K562 (cell line): ENCODE data around the gene PLXNB3. TPM values are rescaled to one million over a fixed set of nuclear protein-coding genes. Genes with fewer than 3 reads are reported as not detected.
A peak's percentile ranks its signal among the peaks of the same experiment; 100 is the strongest.

Source experiments
- ATAC-seq: fragments of 200-7000 bp; cut with Tn5 transposase; 3 replicates; pipeline ENCODE4 v1.9.1; 2020; ENCODE audit warnings: moderate library complexity
- BruUV-seq: library from RNA; stranded (reverse); fragments of 400-500 nt; replicated peaks from 2 replicates; lab custom pipeline; 2021; lab: Mats Ljungman, UMichigan
- CTCF ChIA-PET: fragments of 300-600 bp; formaldehyde crosslinking; extraction: SDS; loops from one replicate; lab custom pipeline; 2021; ENCODE audit warnings: low intra/inter-chr PET ratio; lab: Yijun Ruan, JAX
- POLR2A ChIA-PET: fragments of 300-600, 350-650 bp; sonication (Branson Sonifier 250); formaldehyde crosslinking; extraction: SDS; loops from one replicate; lab custom pipeline; 2021; ENCODE audit warnings: antibody characterized with exemption, inconsistent platforms; lab: Yijun Ruan, JAX
- DNase-seq, 4 experiments: peaks; one replicate each; pipeline versions ENCODE4 v3.0.0 to v3.0.0-alpha.2; 2011 to 2018; ENCODE audit warnings: low spot score in 3 of 4, mixed read lengths in 3 of 4; ENCODE audit errors: extremely low read depth in 1 of 4
- FAIRE-seq: peaks from 2 replicates; lab custom pipeline; 2011; peaks lifted over from hg19 to GRCh38; lab: Jason Lieb, UNC
- H2AFZ ChIP-seq: 2 replicates; pipeline ENCODE4 v1.6.0; 2011; ENCODE audit warnings: low read depth, low read length, control low read depth, inconsistent platforms
- H3K27ac ChIP-seq: fragments of 200-600 bp; 3 replicates; pipeline ENCODE4 v1.8.0; 2011; ENCODE audit warnings: low read depth, mild to moderate bottlenecking, control low read depth, inconsistent platforms, low read length, moderate library complexity, mixed read lengths; ENCODE audit errors: extremely low read depth
- H3K27me3 ChIP-seq, 2 experiments: fragments of 300-600 bp in 1 of 2; 2 replicates in 1 of 2; 3 replicates in 1 of 2; pipeline versions ENCODE4 v1.6.0 to v1.8.0; 2011; ENCODE audit warnings: inconsistent platforms in 2 of 2, low read length in 2 of 2, mild to moderate bottlenecking in 1 of 2, mixed read lengths in 1 of 2, moderate library complexity in 1 of 2; ENCODE audit not compliant: control insufficient read depth in 2 of 2, insufficient read depth in 2 of 2
- H3K36me3 ChIP-seq: fragments of 300-600 bp; 3 replicates; pipeline ENCODE4 v1.8.0; 2011; ENCODE audit warnings: mild to moderate bottlenecking, low read length, inconsistent platforms; ENCODE audit not compliant: control insufficient read depth, insufficient read depth
- H3K4me1 ChIP-seq, 2 experiments: fragments of 200-600 bp in 1 of 2; replicated peaks in 1 of 2; 2 replicates in 1 of 2; 3 replicates in 1 of 2; pipeline versions ENCODE4 v1.5.1 to v1.8.0; 2011; ENCODE audit warnings: inconsistent platforms in 2 of 2, low read length in 2 of 2, mild to moderate bottlenecking in 1 of 2, mixed read lengths in 1 of 2, moderate library complexity in 1 of 2; ENCODE audit not compliant: control insufficient read depth in 2 of 2, insufficient read depth in 2 of 2
- H3K4me2 ChIP-seq: 2 replicates; pipeline ENCODE4 v1.6.1; 2011; ENCODE audit warnings: low read length, control low read depth, inconsistent platforms, mixed read lengths; ENCODE audit not compliant: insufficient read depth
- H3K4me3 ChIP-seq: fragments of 200-600 bp; sonication (generic), shearing (Covaris generic); 2 replicates; pipeline ENCODE4 v1.5.1; 2016; ENCODE audit warnings: control low read depth, inconsistent platforms
- H3K79me2 ChIP-seq: fragments of 200-600 bp; 3 replicates; pipeline ENCODE4 v1.8.0; 2011; ENCODE audit warnings: low read length, inconsistent platforms; ENCODE audit not compliant: control insufficient read depth, insufficient read depth
- H3K9ac ChIP-seq, 2 experiments: 2 replicates each; pipeline versions ENCODE4 v1.6.0 to v1.6.1; 2011; ENCODE audit warnings: low read depth in 2 of 2, low read length in 2 of 2, control low read depth in 1 of 2, inconsistent platforms in 1 of 2, mild to moderate bottlenecking in 1 of 2, mixed read lengths in 1 of 2; ENCODE audit not compliant: insufficient read depth in 1 of 2
- H3K9me1 ChIP-seq: one replicate; pipeline ENCODE4 v1.6.0; 2011; ENCODE audit warnings: inconsistent platforms, mild to moderate bottlenecking, low read length, moderate library complexity; ENCODE audit not compliant: control insufficient read depth, insufficient read depth
- H3K9me3 ChIP-seq: replicated peaks from 2 replicates; pipeline ENCODE4 v1.5.1; 2011; ENCODE audit warnings: low read depth, low read length, inconsistent platforms; ENCODE audit not compliant: control insufficient read depth, insufficient read depth
- H4K20me1 ChIP-seq: replicated peaks from 2 replicates; pipeline ENCODE4 v1.6.1; 2011; ENCODE audit warnings: low read length, inconsistent platforms, mixed read lengths; ENCODE audit not compliant: control insufficient read depth, insufficient read depth
- FIP1L1 ChIP-seq: fragments of 200-400 bp; formaldehyde crosslinking; IDR thresholded peaks from 2 replicates; pipeline ENCODE4 v1.6.1; 2018; ENCODE audit warnings: mild to moderate bottlenecking, low read depth, low read length; ENCODE audit not compliant: poor library complexity, severe bottlenecking
- HDGF ChIP-seq: fragments of 450-650 bp; IDR thresholded peaks from 2 replicates; pipeline ENCODE4 v1.6.1; 2016
- ZFPM2 ChIP-seq: fragments of 250-450 bp; sonication (Bioruptor Pico); IDR thresholded peaks from 2 replicates; pipeline ENCODE4 v1.5.1; 2022; ENCODE audit warnings: mild to moderate bottlenecking
- ZNF121 ChIP-seq: sonication (generic); formaldehyde crosslinking; conservative IDR thresholded peaks from 2 replicates; pipeline ENCODE4 v1.8.0; 2022; ENCODE audit warnings: missing genetic modification reagents
- ZNF24 ChIP-seq: fragments of 450-650 bp; IDR thresholded peaks from 2 replicates; pipeline ENCODE4 v1.6.1; 2016
- WGBS: fragments of 100-300 bp; shearing (Covaris generic); methylation state at CpG from one replicate; pipeline ENCODE4 v1.1.6; 2016; ENCODE audit warnings: low coverage, mixed read lengths; ENCODE audit not compliant: insufficient coverage; ENCODE audit errors: missing lambda C conversion rate; 5-methylcytosine and 5-hydroxymethylcytosine counted together
- in situ Hi-C: fragments of 300-500 bp; cut with MboI; formaldehyde crosslinking; loops from 4 replicates; pipeline ENCODE4 v1.15.0; 2018; ENCODE audit warnings: inconsistent platforms, mixed read lengths
- intact Hi-C: fragments of 100-400 bp; cut with micrococcal nuclease; formaldehyde crosslinking; loops from 2 replicates; pipeline ENCODE4 v1.14.2; 2022
- polyA plus RNA-seq, 8 experiments: library from polyadenylated mRNA; depleted of rRNA in 4 of 8; stranded (reverse) in 5 of 8; unstranded in 3 of 8; fragments of >200 nt; fragmentation: Nextera tagmentation in 2 of 8; fragmentation: Illumina TruSeq in 1 of 8; extraction: Ambion mirVana in 2 of 8; extraction: Trizol in 1 of 8; gene quantifications; 2 replicates each; pipeline versions ENCODE4 v1.2.1 to v1.2.3, GENCODE V29; 2011 to 2014; ENCODE audit warnings: inconsistent platforms in 1 of 8, missing spikeins in 1 of 8
- total RNA-seq, 7 experiments: library from RNA; depleted of rRNA in 6 of 7; stranded (reverse); fragments of >200 nt in 6 of 7; fragmentation: Illumina TruSeq in 2 of 7; extraction: Trizol in 2 of 7; gene quantifications; 2 replicates each; pipeline versions ENCODE4 v1.2.1 to v1.2.3, GENCODE V29; 2011 to 2021; ENCODE audit warnings: low replicate concordance in 1 of 7
- TF ChIP-seq, protein P1 (sequence below), 2 experiments: fragments of 450-650 bp; IDR thresholded peaks; 2 replicates each; pipeline ENCODE4 v1.6.1; 2018; ENCODE audit warnings: mild to moderate bottlenecking in 2 of 2, low read depth in 1 of 2; ENCODE audit not compliant: partially characterized antibody in 2 of 2
- TF ChIP-seq, protein P2 (sequence below): fragments of 450-650 bp; conservative IDR thresholded peaks from 2 replicates; pipeline ENCODE4 v1.6.1; 2016; ENCODE audit warnings: missing genetic modification characterization, low read depth, mild to moderate bottlenecking, control low read depth, missing compliant biosample characterization

PLXNB3 gene
- total and polyA plus RNA-seq, 9 of the 15 experiments (the other 6 are each of a cell fraction or from before 2014, with no cell fraction given) = 0.22 to 2.0 (median 1.4) TPM; not detected in 2

DNA sequence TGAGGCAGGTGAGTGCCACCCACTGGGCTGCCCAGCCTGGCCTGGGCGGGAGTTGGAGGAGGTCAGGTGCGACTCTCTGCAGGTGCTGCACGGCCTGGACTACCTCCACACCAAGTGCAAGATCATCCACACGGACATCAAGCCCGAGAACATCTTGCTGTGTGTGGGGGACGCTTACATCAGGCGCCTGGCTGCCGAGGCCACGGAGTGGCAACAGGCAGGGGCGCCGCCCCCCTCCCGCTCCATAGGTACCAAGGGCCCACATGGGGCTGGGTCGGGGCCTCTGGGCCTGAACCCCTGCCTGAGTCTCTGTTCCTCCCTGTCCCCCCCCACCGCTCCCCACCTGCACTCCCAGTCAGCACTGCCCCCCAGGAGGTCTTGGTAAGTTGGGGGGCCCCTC, 18.8 kb downstream of the PLXNB3 start:
- DNase-seq (no peak), FAIRE-seq (no peak)
- H3K36me3 ChIP-seq = peaks cover 36% of the 10 kb centered on the region; the same call in 2 of the 3 replicates
- intact Hi-C loops (no loop called here), in situ Hi-C loops (no loop called here)
- POLR2A ChIA-PET = no interaction called here
- H3K4me1 ChIP-seq = peaks cover 0 to 64% of the 10 kb centered on the region in 2 experiments; a peak in 2 of 5 replicates
- BruUV-seq = no TSS peak
- no peak overlapping the region for H3K4me3 ChIP-seq
- H3K9ac ChIP-seq = no peak overlapping the region
- 87% methylated on average over 5 of the region's 14 CpGs for WGBS
- H3K27me3 ChIP-seq = no peaks in the 10 kb centered on the region
- TF ChIP-seq HDGF = no peak
- TF ChIP-seq ZNF121 = no peak
- no peak for TF ChIP-seq ZNF24
- TF ChIP-seq FIP1L1 = peak; percentile 14
- TF ChIP-seq, all 486 proteins: peak for 1
- no peaks in the 10 kb centered on the region for H4K20me1 ChIP-seq
- H2AFZ ChIP-seq = no peak overlapping the region
- ATAC-seq = no peak
- H3K27ac ChIP-seq = no peak overlapping the region
- no peaks in the 10 kb centered on the region for H3K9me3 ChIP-seq
- no peaks in the 10 kb centered on the region for H3K79me2 ChIP-seq
- H3K4me2 ChIP-seq = no peak overlapping the region
- H3K9me1 ChIP-seq = peaks cover 2% of the 10 kb centered on the region
- CTCF ChIA-PET = no interaction called here

DNA sequence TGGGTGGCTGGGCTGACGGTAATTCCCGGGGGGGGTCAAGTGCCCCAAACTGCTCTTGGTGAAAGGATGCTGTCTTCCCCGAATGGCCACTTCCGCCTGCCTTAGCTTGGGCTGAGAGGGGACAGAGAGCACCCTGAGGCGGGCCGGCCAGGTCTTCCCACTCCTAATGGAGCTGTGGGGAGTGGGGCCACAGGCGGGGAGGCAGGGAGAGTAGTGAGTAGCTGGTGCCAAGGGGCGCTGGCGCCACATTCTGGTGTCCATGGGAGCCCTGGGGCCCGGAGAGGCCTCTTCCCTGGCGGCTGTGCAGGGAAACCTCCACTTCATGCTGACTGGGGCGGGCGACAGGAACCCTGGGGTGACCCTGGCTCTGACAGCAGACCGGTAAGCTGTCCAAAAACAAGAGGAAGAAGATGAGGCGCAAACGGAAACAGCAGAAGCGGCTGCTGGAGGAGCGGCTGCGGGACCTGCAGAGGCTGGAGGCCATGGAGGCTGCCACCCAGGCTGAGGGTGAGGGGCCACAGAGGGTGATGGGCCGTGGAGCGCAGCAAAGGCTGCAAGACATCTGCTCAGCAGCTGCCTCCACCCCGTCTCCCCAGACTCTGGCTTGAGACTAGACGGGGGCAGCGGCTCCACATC, 19.4 kb downstream of the PLXNB3 start:
- Histone ChIP-seq H3K36me3 (peaks cover 41% of the 10 kb centered on the region; the same call in 2 of the 3 replicates), H3K4me3 (no peak overlapping the region), H3K4me1 (peaks cover 0 to 57% of the 10 kb centered on the region in 2 experiments; a peak in 2 of 5 replicates), H3K27ac (no peak overlapping the region), H3K4me2 (no peak overlapping the region), H3K79me2 (no peaks in the 10 kb centered on the region), H3K9me1 (peaks cover 3% of the 10 kb centered on the region), H3K27me3 (no peaks in the 10 kb centered on the region), H3K9ac (no peak overlapping the region), H2AFZ (no peak overlapping the region), H3K9me3 (no peaks in the 10 kb centered on the region), H4K20me1 (no peaks in the 10 kb centered on the region)
- DNase-seq (no peak), FAIRE-seq (no peak), ATAC-seq (no peak)
- WGBS = 97% methylated on average over 15 of the region's 24 CpGs
- intact Hi-C loops (no loop called here), in situ Hi-C loops (no loop called here)
- POLR2A ChIA-PET = interaction anchor here (1.3 kb wide), 1 partner anchor 11 kb away, joined by 3 read pairs; the partner anchor contains the start of genes IDH3G and SSR4
- CTCF ChIA-PET = no interaction called here
- BruUV-seq = no TSS peak
- TF ChIP-seq, protein P1, sequence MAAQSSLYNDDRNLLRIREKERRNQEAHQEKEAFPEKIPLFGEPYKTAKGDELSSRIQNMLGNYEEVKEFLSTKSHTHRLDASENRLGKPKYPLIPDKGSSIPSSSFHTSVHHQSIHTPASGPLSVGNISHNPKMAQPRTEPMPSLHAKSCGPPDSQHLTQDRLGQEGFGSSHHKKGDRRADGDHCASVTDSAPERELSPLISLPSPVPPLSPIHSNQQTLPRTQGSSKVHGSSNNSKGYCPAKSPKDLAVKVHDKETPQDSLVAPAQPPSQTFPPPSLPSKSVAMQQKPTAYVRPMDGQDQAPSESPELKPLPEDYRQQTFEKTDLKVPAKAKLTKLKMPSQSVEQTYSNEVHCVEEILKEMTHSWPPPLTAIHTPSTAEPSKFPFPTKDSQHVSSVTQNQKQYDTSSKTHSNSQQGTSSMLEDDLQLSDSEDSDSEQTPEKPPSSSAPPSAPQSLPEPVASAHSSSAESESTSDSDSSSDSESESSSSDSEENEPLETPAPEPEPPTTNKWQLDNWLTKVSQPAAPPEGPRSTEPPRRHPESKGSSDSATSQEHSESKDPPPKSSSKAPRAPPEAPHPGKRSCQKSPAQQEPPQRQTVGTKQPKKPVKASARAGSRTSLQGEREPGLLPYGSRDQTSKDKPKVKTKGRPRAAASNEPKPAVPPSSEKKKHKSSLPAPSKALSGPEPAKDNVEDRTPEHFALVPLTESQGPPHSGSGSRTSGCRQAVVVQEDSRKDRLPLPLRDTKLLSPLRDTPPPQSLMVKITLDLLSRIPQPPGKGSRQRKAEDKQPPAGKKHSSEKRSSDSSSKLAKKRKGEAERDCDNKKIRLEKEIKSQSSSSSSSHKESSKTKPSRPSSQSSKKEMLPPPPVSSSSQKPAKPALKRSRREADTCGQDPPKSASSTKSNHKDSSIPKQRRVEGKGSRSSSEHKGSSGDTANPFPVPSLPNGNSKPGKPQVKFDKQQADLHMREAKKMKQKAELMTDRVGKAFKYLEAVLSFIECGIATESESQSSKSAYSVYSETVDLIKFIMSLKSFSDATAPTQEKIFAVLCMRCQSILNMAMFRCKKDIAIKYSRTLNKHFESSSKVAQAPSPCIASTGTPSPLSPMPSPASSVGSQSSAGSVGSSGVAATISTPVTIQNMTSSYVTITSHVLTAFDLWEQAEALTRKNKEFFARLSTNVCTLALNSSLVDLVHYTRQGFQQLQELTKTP (IDR thresholded peaks at IDR 0.05; ENCODE audit: low read depth in 1 of 2, partially characterized antibody in 2 of 2) = no peak
- TF ChIP-seq ZFPM2 = no peak
- TF ChIP-seq, protein P2, sequence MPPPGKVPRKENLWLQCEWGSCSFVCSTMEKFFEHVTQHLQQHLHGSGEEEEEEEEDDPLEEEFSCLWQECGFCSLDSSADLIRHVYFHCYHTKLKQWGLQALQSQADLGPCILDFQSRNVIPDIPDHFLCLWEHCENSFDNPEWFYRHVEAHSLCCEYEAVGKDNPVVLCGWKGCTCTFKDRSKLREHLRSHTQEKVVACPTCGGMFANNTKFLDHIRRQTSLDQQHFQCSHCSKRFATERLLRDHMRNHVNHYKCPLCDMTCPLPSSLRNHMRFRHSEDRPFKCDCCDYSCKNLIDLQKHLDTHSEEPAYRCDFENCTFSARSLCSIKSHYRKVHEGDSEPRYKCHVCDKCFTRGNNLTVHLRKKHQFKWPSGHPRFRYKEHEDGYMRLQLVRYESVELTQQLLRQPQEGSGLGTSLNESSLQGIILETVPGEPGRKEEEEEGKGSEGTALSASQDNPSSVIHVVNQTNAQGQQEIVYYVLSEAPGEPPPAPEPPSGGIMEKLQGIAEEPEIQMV (tag) = no peak
